ENCODE measurements around the gene FGF19. TPM values are rescaled to one million over a fixed set of nuclear protein-coding genes. Genes with fewer than 3 reads are reported as not detected.
A peak's percentile ranks its signal among the peaks of the same experiment; 100 is the strongest.

The FGF19 gene
- total and polyA plus RNA-seq, 9 of the 15 experiments (the other 6 are each of a cell fraction or from before 2014, with no cell fraction given): 0.11 TPM; not detected in 8

GRCh38 chr11:69685348-69685747 is 18.5 kb downstream of the FGF19 start:
- peak overlapping the region; percentile 37; the same call in 1 of the 2 replicates for H3K4me2 ChIP-seq (ENCODE audit: insufficient read depth, low read length)
- in situ Hi-C loops (cut with MboI) (loop anchor here (10.0 kb wide), 1 partner anchor 199 kb away; no protein-coding TSS in a partner anchor), intact Hi-C loops (cut with micrococcal nuclease) (loop anchor here (5.0 kb wide), 2 partner anchors 157 to 512 kb away; no protein-coding TSS in a partner anchor)
- H3K4me3 ChIP-seq: no peak overlapping the region
- no peaks in the 10 kb centered on the region for H4K20me1 ChIP-seq (replicated peaks; ENCODE audit: control insufficient read depth, insufficient read depth, low read length)
- H3K9me3 ChIP-seq (replicated peaks; ENCODE audit: control insufficient read depth, insufficient read depth, low read depth, low read length): 0 out of 2 replicates have a peak, but pooled peaks cover 2% of the 10 kb centered on the region
- ATAC-seq (no peak), FAIRE-seq (no peak), DNase-seq (ENCODE audit: extremely low read depth in 1 of 4, low spot score in 3 of 4) (no peak)
- peaks cover 3 to 16% of the 10 kb centered on the region in 2 experiments; a peak in 4 of 5 replicates for H3K4me1 ChIP-seq (replicated peaks in 1 of 2; ENCODE audit: control insufficient read depth in 2 of 2, insufficient read depth in 2 of 2, low read length in 2 of 2)
- H3K9me1 ChIP-seq (ENCODE audit: control insufficient read depth, insufficient read depth, low read length): no peaks in the 10 kb centered on the region
- no peaks in the 10 kb centered on the region for H3K79me2 ChIP-seq (ENCODE audit: control insufficient read depth, insufficient read depth, low read length)
- TF ChIP-seq RBM25 (IDR thresholded peaks at IDR 0.05; ENCODE audit: low read depth, low read length, severe bottlenecking) (peak; percentile 51), CHD1 (IDR thresholded peaks at IDR 0.05; ENCODE audit: low read length) (no peak), ZKSCAN1 (IDR thresholded peaks at IDR 0.05; ENCODE audit: low read depth, low read length) (peak; percentile 22; the same call in 1 of the 2 replicates), IRF9 (tag; IDR thresholded peaks at IDR 0.05) (no peak), IFI16 (CRISPR knock-in tag; IDR thresholded peaks at IDR 0.05) (no peak), ADNP (tag; IDR thresholded peaks at IDR 0.05) (0 out of 2 replicates have a peak, but pooled peaks have one; percentile 42)
- no peak overlapping the region for H3K27ac ChIP-seq (ENCODE audit: extremely low read depth, low read depth, low read length)
- H2AFZ ChIP-seq (ENCODE audit: low read depth, low read length): no peak overlapping the region
- ChIA-PET POLR2A (no interaction called here), CTCF (ENCODE audit: low intra/inter-chr PET ratio) (interaction anchor here (0.6 to 3.0 kb wide), 7 partner anchors 112 to 1070 kb away, joined by 3 to 25 read pairs (median 5); no protein-coding TSS in a partner anchor)
- 6% methylated on average over 8 of the region's 8 CpGs for WGBS (ENCODE audit: insufficient coverage, low coverage, missing lambda C conversion rate)
- no peaks in the 10 kb centered on the region for H3K27me3 ChIP-seq (ENCODE audit: control insufficient read depth in 2 of 2, insufficient read depth in 2 of 2, low read length in 2 of 2)
- H3K9ac ChIP-seq (ENCODE audit: insufficient read depth in 1 of 2, low read depth in 2 of 2, low read length in 2 of 2): no peak overlapping the region
- BruUV-seq (replicated peaks): no TSS peak
- no peaks in the 10 kb centered on the region; the same call in 2 of the 3 replicates for H3K36me3 ChIP-seq (ENCODE audit: control insufficient read depth, insufficient read depth, low read length)
